Measurements from ENCODE around the gene AIG1.

The AIG1 gene

DNA sequence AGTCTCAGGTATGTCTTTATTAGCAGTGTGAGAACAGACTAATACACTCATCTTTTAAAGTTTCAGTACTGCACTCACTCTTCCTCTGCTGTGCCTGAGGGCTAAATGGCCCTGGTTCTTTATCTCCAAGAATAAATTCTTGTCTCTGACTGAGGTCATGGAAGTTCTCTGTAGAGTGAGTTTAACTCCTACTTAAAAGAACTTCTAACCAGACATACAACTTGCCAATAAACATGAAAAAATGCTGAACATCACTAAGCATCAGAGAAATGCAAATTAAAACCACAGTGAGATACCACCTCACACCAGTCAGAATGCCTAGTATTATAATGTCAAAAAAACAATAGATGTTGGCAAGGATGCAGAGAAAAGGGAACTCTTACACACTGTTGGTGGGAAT is 316.2 kb downstream of the AIG1 start:
- no peak for DNase-seq

- no peak for DNase-seq
Measured at GRCh38 chr6:143385636-143386035, 324.9 kb downstream of the AIG1 start.

DNA sequence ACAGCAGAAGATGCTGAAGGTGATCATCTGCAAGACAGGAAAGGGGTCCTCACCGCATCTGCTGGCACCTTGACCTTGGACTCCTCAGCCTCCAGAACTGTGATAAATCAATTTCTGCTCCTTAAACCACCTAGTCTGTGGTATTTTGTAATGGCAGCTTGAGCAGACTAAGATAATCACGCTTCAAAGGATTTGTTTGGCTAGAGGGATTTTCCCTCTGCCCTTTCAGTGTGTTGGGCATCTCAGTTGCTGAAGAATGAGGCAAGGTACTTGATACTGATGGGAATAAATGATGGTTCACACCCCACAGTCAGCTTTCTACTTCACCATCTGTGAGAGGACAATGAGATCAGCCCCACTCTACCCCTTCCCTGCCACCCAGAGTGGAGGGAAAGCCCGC is 329.6 kb downstream of the AIG1 start:
- DNase-seq, result no peak
